Body of pancreas (tissue), 4 donors: ENCODE data around the gene FLNC.

Source experiments
- POLR2A ChIP-seq, 3 donors: fragments of 450-650 bp; IDR thresholded peaks; one replicate each; pipeline ENCODE4 v1.6.1; 2016; ENCODE audit warnings: antibody characterized with exemption in 3 of 3, mild to moderate bottlenecking in 2 of 3
- TF ChIP-seq, protein P1 (sequence below), 7 experiments: fragments of 450-650 bp in 4 of 7; fragments of 200-600 bp in 3 of 7; sonication (generic) in 3 of 7; IDR thresholded peaks; one replicate each; pipeline ENCODE4 v1.5.1; 2016 to 2019; ENCODE audit warnings: antibody characterized with exemption in 7 of 7

GRCh38 chr7:128904381-128905197, 74.4 kb downstream of the FLNC start:
- TF ChIP-seq, protein P1, sequence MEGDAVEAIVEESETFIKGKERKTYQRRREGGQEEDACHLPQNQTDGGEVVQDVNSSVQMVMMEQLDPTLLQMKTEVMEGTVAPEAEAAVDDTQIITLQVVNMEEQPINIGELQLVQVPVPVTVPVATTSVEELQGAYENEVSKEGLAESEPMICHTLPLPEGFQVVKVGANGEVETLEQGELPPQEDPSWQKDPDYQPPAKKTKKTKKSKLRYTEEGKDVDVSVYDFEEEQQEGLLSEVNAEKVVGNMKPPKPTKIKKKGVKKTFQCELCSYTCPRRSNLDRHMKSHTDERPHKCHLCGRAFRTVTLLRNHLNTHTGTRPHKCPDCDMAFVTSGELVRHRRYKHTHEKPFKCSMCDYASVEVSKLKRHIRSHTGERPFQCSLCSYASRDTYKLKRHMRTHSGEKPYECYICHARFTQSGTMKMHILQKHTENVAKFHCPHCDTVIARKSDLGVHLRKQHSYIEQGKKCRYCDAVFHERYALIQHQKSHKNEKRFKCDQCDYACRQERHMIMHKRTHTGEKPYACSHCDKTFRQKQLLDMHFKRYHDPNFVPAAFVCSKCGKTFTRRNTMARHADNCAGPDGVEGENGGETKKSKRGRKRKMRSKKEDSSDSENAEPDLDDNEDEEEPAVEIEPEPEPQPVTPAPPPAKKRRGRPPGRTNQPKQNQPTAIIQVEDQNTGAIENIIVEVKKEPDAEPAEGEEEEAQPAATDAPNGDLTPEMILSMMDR (IDR thresholded peaks at IDR 0.05), result peak; percentile 33 to 67 (median 59)
- TF ChIP-seq POLR2A (IDR thresholded peaks at IDR 0.05), result no peak
